K562 (cell line): ENCODE measurements around the gene NUAK2. TPM values are rescaled to one million over a fixed set of nuclear protein-coding genes. Genes with fewer than 3 reads are reported as not detected.

Experiments used
- CHD1 ChIP-seq: fragments of 200-600 bp; sonication (generic); IDR thresholded peaks from one replicate; pipeline ENCODE4 v1.6.1; 2012; ENCODE audit warnings: mild to moderate bottlenecking, moderate library complexity, low read length, inconsistent platforms
- CREB1 ChIP-seq, 2 experiments: sonication (generic) in 1 of 2; formaldehyde crosslinking in 1 of 2; IDR thresholded peaks; 2 replicates each; pipeline versions ENCODE4 v1.6.1 to v1.8.0; 2012 to 2022; ENCODE audit warnings: inconsistent platforms in 1 of 2, mild to moderate bottlenecking in 1 of 2, missing genetic modification reagents in 1 of 2, moderate library complexity in 1 of 2
- CTBP1 ChIP-seq: fragments of 450-650 bp; IDR thresholded peaks from 2 replicates; pipeline ENCODE4 v1.6.1; 2016; ENCODE audit warnings: borderline replicate concordance
- HCFC1 ChIP-seq: IDR thresholded peaks from 2 replicates; pipeline ENCODE4 v1.6.1; 2012; ENCODE audit warnings: low read depth, low read length, improper control_type of control experiment
- HIVEP1 ChIP-seq: fragments of 250-450 bp; sonication (Bioruptor Pico); IDR thresholded peaks from 2 replicates; pipeline ENCODE4 v1.4.0; 2020; ENCODE audit warnings: mild to moderate bottlenecking
- IRF2 ChIP-seq: sonication (generic); formaldehyde crosslinking; IDR thresholded peaks from 2 replicates; pipeline ENCODE4 v1.8.1; 2022; ENCODE audit warnings: mild to moderate bottlenecking, missing genetic modification reagents
- LARP7 ChIP-seq: fragments of 450-650 bp; IDR thresholded peaks from 2 replicates; pipeline ENCODE4 v1.6.1; 2016
- MEF2D ChIP-seq: conservative IDR thresholded peaks from 2 replicates; pipeline ENCODE4 v1.6.1; 2016; ENCODE audit warnings: low read depth, missing genetic modification characterization, missing compliant biosample characterization
- NR2C2 ChIP-seq, 2 experiments: fragments of 200-800 bp in 1 of 2; sonication (Bioruptor generic) in 1 of 2; sonication (generic) in 1 of 2; formaldehyde crosslinking in 1 of 2; IDR thresholded peaks; 2 replicates each; pipeline versions ENCODE4 v1.6.1 to v1.8.0; 2016 to 2022; ENCODE audit warnings: mild to moderate bottlenecking in 1 of 2, missing compliant biosample characterization in 1 of 2, missing genetic modification characterization in 1 of 2, missing genetic modification reagents in 1 of 2
- PHF8 ChIP-seq: fragments of 200-600 bp; sonication (generic); IDR thresholded peaks from 2 replicates; pipeline ENCODE4 v1.6.1; 2012; ENCODE audit warnings: mixed run types, mild to moderate bottlenecking, inconsistent platforms, low read length, moderate library complexity, borderline replicate concordance
- PRDM10 ChIP-seq: fragments of 450-650 bp; IDR thresholded peaks from 2 replicates; pipeline ENCODE4 v1.6.1; 2018; ENCODE audit not compliant: partially characterized antibody
- PRPF4 ChIP-seq: fragments of 200-400 bp; formaldehyde crosslinking; IDR thresholded peaks from one replicate; pipeline ENCODE4 v1.6.1; 2017; ENCODE audit warnings: low read length, low read depth, mild to moderate bottlenecking; ENCODE audit not compliant: insufficient read depth, poor library complexity, severe bottlenecking
- RBM22 ChIP-seq: fragments of 200-400 bp; formaldehyde crosslinking; IDR thresholded peaks from 2 replicates; pipeline ENCODE4 v1.6.1; 2018; ENCODE audit warnings: low read length, low read depth; ENCODE audit not compliant: poor library complexity, severe bottlenecking
- TAF1 ChIP-seq: IDR thresholded peaks from 2 replicates; pipeline ENCODE4 v1.6.1; 2011; ENCODE audit warnings: mild to moderate bottlenecking, low read length, moderate library complexity; ENCODE audit not compliant: insufficient read depth, control insufficient read depth, severe bottlenecking; ENCODE audit errors: extremely low read depth
- ZBTB7A ChIP-seq: IDR thresholded peaks from 2 replicates; pipeline ENCODE4 v1.6.1; 2011; ENCODE audit warnings: low read depth, mild to moderate bottlenecking, low read length, moderate library complexity, borderline replicate concordance; ENCODE audit not compliant: control insufficient read depth
- ZNF121 ChIP-seq: sonication (generic); formaldehyde crosslinking; conservative IDR thresholded peaks from 2 replicates; pipeline ENCODE4 v1.8.0; 2022; ENCODE audit warnings: missing genetic modification reagents
- ZNF134 ChIP-seq: fragments of 250-450 bp; sonication (Bioruptor Pico); conservative IDR thresholded peaks from 2 replicates; pipeline ENCODE4 v1.4.0; 2020
- ZNF23 ChIP-seq: fragments of 250-450 bp; sonication (Bioruptor Pico); IDR thresholded peaks from 2 replicates; pipeline ENCODE4 v1.4.0; 2020; ENCODE audit warnings: mild to moderate bottlenecking
- ZNF584 ChIP-seq: fragments of 200-800 bp; sonication (Bioruptor generic); IDR thresholded peaks from 2 replicates; pipeline ENCODE4 v1.6.1; 2016; ENCODE audit warnings: low read depth, mild to moderate bottlenecking, missing genetic modification characterization, missing compliant biosample characterization
- ZNF696 ChIP-seq: fragments of 250-450 bp; sonication (Bioruptor Pico); conservative IDR thresholded peaks from 2 replicates; pipeline ENCODE4 v1.4.0; 2020; ENCODE audit warnings: mild to moderate bottlenecking, moderate library complexity
- ZSCAN29 ChIP-seq: fragments of 450-650 bp; IDR thresholded peaks from 2 replicates; pipeline ENCODE4 v1.6.1; 2017
- polyA plus RNA-seq, 8 experiments: library from polyadenylated mRNA; depleted of rRNA in 4 of 8; stranded (reverse) in 5 of 8; unstranded in 3 of 8; fragments of >200 nt; fragmentation: Nextera tagmentation in 2 of 8; fragmentation: Illumina TruSeq in 1 of 8; extraction: Ambion mirVana in 2 of 8; extraction: Trizol in 1 of 8; gene quantifications; 2 replicates each; pipeline versions ENCODE4 v1.2.1 to v1.2.3, GENCODE V29; 2011 to 2014; ENCODE audit warnings: inconsistent platforms in 1 of 8, missing spikeins in 1 of 8
- total RNA-seq, 7 experiments: library from RNA; depleted of rRNA in 6 of 7; stranded (reverse); fragments of >200 nt in 6 of 7; fragmentation: Illumina TruSeq in 2 of 7; extraction: Trizol in 2 of 7; gene quantifications; 2 replicates each; pipeline versions ENCODE4 v1.2.1 to v1.2.3, GENCODE V29; 2011 to 2021; ENCODE audit warnings: low replicate concordance in 1 of 7
- TF ChIP-seq, protein P1 (sequence below): sonication (generic); formaldehyde crosslinking; IDR thresholded peaks from 2 replicates; pipeline ENCODE4 v1.8.1; 2023; ENCODE audit warnings: mild to moderate bottlenecking, missing genetic modification reagents

Gene NUAK2
- total and polyA plus RNA-seq, 9 of the 15 experiments (the other 6 are each of a cell fraction or from before 2014, with no cell fraction given) = 0.04 to 0.44 (median 0.14) TPM

DNA sequence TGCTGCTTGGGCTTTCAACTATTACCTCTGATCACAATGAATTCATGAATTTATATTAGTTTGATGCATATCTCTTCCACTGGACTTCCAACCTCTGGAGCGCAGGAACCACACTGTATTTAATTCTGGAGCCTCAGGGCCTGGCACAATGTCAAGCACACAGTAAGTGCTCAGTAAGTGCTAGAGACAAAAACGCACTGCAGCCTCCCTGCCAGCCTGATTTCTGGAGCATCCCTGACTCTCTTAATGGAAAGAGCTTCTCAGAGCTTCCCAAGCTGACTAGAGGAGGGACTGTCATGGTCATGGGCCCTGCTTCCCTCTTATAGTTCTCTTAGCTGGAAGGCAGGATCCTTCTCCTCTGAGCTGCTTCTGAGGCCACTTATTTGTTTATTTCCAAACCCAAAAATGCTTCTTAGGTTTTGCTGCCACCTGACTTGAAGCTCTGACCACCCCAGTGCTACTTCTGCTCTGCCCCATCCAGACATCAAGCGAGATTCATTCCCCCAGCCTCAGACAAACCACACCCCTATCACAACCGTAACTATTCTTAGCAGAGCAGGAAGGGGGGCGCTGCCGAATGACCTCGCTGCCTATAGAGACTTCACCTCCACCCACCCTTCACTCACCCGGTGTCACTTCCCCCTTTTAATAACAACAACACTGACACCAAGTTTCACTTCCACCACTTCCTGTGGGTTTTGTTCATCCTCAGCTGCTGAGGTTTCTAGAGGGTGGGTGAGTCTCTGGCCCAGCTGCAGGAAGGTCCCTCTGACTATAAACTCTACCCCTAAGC is 33.6 kb downstream of the NUAK2 start (continued):
- TF ChIP-seq, protein P1, sequence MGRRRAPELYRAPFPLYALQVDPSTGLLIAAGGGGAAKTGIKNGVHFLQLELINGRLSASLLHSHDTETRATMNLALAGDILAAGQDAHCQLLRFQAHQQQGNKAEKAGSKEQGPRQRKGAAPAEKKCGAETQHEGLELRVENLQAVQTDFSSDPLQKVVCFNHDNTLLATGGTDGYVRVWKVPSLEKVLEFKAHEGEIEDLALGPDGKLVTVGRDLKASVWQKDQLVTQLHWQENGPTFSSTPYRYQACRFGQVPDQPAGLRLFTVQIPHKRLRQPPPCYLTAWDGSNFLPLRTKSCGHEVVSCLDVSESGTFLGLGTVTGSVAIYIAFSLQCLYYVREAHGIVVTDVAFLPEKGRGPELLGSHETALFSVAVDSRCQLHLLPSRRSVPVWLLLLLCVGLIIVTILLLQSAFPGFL (CRISPR knock-in tag) = no peak
- peak; percentile 77; the same call in 1 of the 2 replicates for TF ChIP-seq ZBTB7A
- TF ChIP-seq ZNF134 (CRISPR knock-in tag) = peak; percentile 34; the same call in 1 of the 2 replicates
- TF ChIP-seq CREB1 (IDR thresholded peaks at IDR 0.05) = no peak
- TF ChIP-seq CREB1 (CRISPR knock-in tag; IDR thresholded peaks at IDR 0.05) = no peak
- TF ChIP-seq PRPF4 = no peak
- TF ChIP-seq TAF1 = no peak
- TF ChIP-seq HCFC1 = no peak
- peak; percentile 64; the same call in 1 of the 2 replicates for TF ChIP-seq CTBP1
- no peak for TF ChIP-seq RBM22
- no peak for TF ChIP-seq PRDM10
- no peak for TF ChIP-seq ZNF23 (CRISPR knock-in tag)
- TF ChIP-seq ZNF696 (CRISPR knock-in tag) = no peak
- TF ChIP-seq IRF2 = no peak
- peak; percentile 62; the same call in 1 of the 2 replicates for TF ChIP-seq MEF2D (tag)
- no peak for TF ChIP-seq NR2C2 (CRISPR knock-in tag; IDR thresholded peaks at IDR 0.05)
- TF ChIP-seq NR2C2 (tag; IDR thresholded peaks at IDR 0.05) = peak; percentile 64
- no peak for TF ChIP-seq ZNF121 (CRISPR knock-in tag)
- TF ChIP-seq PHF8 = 0 out of 2 replicates have a peak, but pooled peaks have one; percentile 9
- TF ChIP-seq LARP7 = no peak
- no peak for TF ChIP-seq ZSCAN29
- TF ChIP-seq HIVEP1 (CRISPR knock-in tag) = no peak
- TF ChIP-seq CHD1 = no peak
- TF ChIP-seq ZNF584 (CRISPR knock-in tag) = no peak
